Lower leg skin (tissue), 4 donors: ENCODE data around the gene SYNGAP1. TPM values are rescaled to one million over a fixed set of nuclear protein-coding genes. Genes with fewer than 3 reads are reported as not detected.
"Not testable (repeated sequence)": the region's sequence is repeated elsewhere in the genome, so short reads cannot be mapped to it uniquely, and the experiment has no call there.

Experiments used
- DNase-seq, 2 donors: peaks; one replicate each; pipeline ENCODE4 v3.0.0-alpha.2; 2019; ENCODE audit warnings: low spot score in 2 of 2
- H3K4me3 ChIP-seq: fragments of 200-600 bp; sonication (generic); 2 replicates; pipeline ENCODE4 v1.5.1; 2017; ENCODE audit warnings: mild to moderate bottlenecking, low read depth; ENCODE audit not compliant: poor library complexity, severe bottlenecking
- POLR2A ChIP-seq, 2 donors: fragments of 450-650 bp; IDR thresholded peaks; one replicate each; pipeline ENCODE4 v1.6.1; 2016 to 2017; ENCODE audit warnings: antibody characterized with exemption in 2 of 2, mild to moderate bottlenecking in 1 of 2, moderate library complexity in 1 of 2
- WGBS, 2 donors: methylation state at CpG; one replicate each; pipeline ENCODE4 v1.1.5; 2018; 5-methylcytosine and 5-hydroxymethylcytosine counted together
- intact Hi-C: fragments of 100-400 bp; cut with DNase I; formaldehyde crosslinking; loops from one replicate; pipeline ENCODE4 v1.15.0; 2023; ENCODE audit warnings: low total_unique reads
- total RNA-seq, 4 donors: library from RNA; depleted of rRNA; stranded (reverse); fragments of >200 nt; gene quantifications; one replicate each; pipeline ENCODE4 v1.1.0, GENCODE V29; 2016
- TF ChIP-seq, protein P1 (sequence below), 3 donors: fragments of 450-650 bp; IDR thresholded peaks; one replicate each; pipeline ENCODE4 v1.5.1; 2016; ENCODE audit warnings: antibody characterized with exemption in 3 of 3, mild to moderate bottlenecking in 3 of 3, moderate library complexity in 2 of 3

SYNGAP1 gene
- total RNA-seq, 4 donors from 2014 or later, result 7.5 to 21.1 (median 9.4) TPM

DNA sequence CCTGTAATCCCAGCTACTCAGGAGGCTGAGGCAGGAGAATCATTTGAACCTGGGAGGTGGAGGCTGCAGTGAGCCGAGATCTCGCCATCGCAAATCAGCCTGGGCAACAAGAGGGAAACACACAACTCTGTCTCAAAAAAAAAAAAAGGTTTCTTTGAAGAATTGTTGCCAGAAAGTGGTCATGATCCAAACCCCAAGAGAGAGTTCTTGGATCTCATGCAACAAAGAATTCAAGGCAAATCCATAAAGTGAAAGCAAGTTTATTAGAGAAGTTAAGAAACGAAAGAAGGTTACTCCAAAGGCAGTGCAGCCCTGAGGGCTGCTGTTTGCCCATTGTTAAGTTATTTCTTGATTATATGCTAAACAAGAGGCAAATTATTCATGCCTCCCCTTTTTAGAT is 42.7 kb upstream of the SYNGAP1 start:
- H3K4me3 ChIP-seq, result no peak overlapping the region
- WGBS, 2 donors, result 53 to 54% methylated on average over 4 of the region's 4 CpGs
- no peak for DNase-seq
- intact Hi-C loops, result no loop called here
- TF ChIP-seq, protein P1, sequence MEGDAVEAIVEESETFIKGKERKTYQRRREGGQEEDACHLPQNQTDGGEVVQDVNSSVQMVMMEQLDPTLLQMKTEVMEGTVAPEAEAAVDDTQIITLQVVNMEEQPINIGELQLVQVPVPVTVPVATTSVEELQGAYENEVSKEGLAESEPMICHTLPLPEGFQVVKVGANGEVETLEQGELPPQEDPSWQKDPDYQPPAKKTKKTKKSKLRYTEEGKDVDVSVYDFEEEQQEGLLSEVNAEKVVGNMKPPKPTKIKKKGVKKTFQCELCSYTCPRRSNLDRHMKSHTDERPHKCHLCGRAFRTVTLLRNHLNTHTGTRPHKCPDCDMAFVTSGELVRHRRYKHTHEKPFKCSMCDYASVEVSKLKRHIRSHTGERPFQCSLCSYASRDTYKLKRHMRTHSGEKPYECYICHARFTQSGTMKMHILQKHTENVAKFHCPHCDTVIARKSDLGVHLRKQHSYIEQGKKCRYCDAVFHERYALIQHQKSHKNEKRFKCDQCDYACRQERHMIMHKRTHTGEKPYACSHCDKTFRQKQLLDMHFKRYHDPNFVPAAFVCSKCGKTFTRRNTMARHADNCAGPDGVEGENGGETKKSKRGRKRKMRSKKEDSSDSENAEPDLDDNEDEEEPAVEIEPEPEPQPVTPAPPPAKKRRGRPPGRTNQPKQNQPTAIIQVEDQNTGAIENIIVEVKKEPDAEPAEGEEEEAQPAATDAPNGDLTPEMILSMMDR (IDR thresholded peaks at IDR 0.05), result no peak
- no peak for TF ChIP-seq POLR2A (IDR thresholded peaks at IDR 0.05)

- WGBS, 2 donors, result 93 to 94% methylated on average over 10 of the region's 10 CpGs
- H3K4me3 ChIP-seq, DNase-seq, intact Hi-C loops: not testable (repeated sequence)
Measured at GRCh38 chr6:33379184-33379583, 40.7 kb upstream of the SYNGAP1 start.

- H3K4me3 ChIP-seq, result no peak overlapping the region
- no peak for DNase-seq
- WGBS, 2 donors, result 64 to 81% methylated on average over 2 of the region's 2 CpGs
- intact Hi-C loops, result no loop called here
- TF ChIP-seq, protein P1 (IDR thresholded peaks at IDR 0.05), result no peak
- TF ChIP-seq POLR2A (IDR thresholded peaks at IDR 0.05), result no peak
Measured at GRCh38 chr6:33380272-33380981, 39.4 kb upstream of the SYNGAP1 start.

GRCh38 chr6:33383427-33384185 is 36.3 kb upstream of the SYNGAP1 start:
- intact Hi-C loops, result no loop called here
- no peak overlapping the region for H3K4me3 ChIP-seq
- TF ChIP-seq POLR2A (IDR thresholded peaks at IDR 0.05), result no peak
- TF ChIP-seq, protein P1 (IDR thresholded peaks at IDR 0.05), result no peak
- no peak for DNase-seq
- WGBS, 2 donors, result 82 to 83% methylated on average over 9 to 10 of the region's 10 CpGs

DNA sequence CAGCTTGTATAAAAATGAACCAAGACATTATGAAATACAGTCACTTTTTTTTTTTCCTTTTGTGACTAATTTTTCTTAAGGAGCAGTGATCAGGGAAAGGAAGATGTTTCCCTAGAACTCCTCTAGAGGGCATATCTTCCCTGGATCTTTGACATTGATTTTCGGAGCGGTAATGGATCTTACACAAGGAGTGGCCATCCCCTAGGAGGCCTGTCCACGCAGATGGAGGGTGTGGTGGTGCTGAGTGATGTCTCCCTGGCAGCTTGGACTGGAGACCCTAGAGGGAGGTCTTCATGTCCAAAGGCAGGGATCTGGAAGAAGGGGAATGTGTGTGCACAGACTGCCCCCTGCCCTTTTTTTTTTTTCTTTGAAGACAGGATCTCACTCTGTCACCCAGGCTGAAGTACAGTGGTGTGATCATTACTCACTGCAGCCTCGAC is 35.3 kb upstream of the SYNGAP1 start:
- intact Hi-C loops, result no loop called here
- no peak for DNase-seq
- WGBS, 2 donors, result 15 to 21% methylated on average over 4 of the region's 4 CpGs
- TF ChIP-seq POLR2A (IDR thresholded peaks at IDR 0.05), result no peak
- TF ChIP-seq, protein P1 (IDR thresholded peaks at IDR 0.05), result no peak
- no peak overlapping the region for H3K4me3 ChIP-seq

DNA sequence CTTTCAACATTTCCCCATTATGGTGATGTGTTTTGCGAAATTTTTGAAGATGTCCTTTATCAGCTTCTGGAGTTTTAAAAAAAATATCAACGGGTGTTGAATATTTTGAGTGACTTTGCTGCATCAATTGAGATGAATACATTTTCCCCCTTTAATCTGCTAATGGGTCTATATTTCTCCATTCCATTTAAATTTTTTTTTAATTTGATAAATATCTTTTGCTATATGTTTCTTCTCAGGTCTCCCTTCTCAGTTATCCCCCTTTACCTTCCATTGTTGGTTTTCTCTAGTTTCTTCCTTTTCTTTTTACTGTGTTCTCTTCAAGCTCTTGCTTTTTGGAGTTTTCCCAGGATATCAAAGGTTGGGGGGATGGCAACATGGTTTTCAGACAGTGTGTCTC is 29.7 kb upstream of the SYNGAP1 start:
- DNase-seq, result no peak
- intact Hi-C loops, result no loop called here
- H3K4me3 ChIP-seq, result no peak overlapping the region
- TF ChIP-seq, protein P1 (IDR thresholded peaks at IDR 0.05), result no peak
- no peak for TF ChIP-seq POLR2A (IDR thresholded peaks at IDR 0.05)
- WGBS, 2 donors, result 87 to 95% methylated on average over 2 of the region's 2 CpGs
